ENCODE data around the gene VIPR2.

Gene VIPR2

GRCh38 chr7:159028508-159029401, 115.9 kb downstream of the VIPR2 start:
- no peak for DNase-seq (ENCODE audit: low read depth in 1 of 2, low spot score in 1 of 2)

GRCh38 chr7:159027789-159028507, 116.7 kb downstream of the VIPR2 start:
- no peak for DNase-seq (ENCODE audit: low read depth in 1 of 2, low spot score in 1 of 2)

- no peak for DNase-seq (ENCODE audit: low read depth in 1 of 2, low spot score in 1 of 2)
Measured at GRCh38 chr7:159027056-159027788, 117.4 kb downstream of the VIPR2 start.

GRCh38 chr7:159026271-159027055, 118.2 kb downstream of the VIPR2 start:
- DNase-seq (ENCODE audit: low read depth in 1 of 2, low spot score in 1 of 2) = no peak

- DNase-seq (ENCODE audit: low read depth in 1 of 2, low spot score in 1 of 2) = no peak
Measured at GRCh38 chr7:159025161-159025779, 119.4 kb downstream of the VIPR2 start.

GRCh38 chr7:159024280-159024951, 120.3 kb downstream of the VIPR2 start:
- no peak for DNase-seq (ENCODE audit: low read depth in 1 of 2, low spot score in 1 of 2)

GRCh38 chr7:159023746-159024145, 120.9 kb downstream of the VIPR2 start:
- DNase-seq (ENCODE audit: low read depth in 1 of 2, low spot score in 1 of 2) = no peak

- DNase-seq (ENCODE audit: low read depth in 1 of 2, low spot score in 1 of 2) = no peak
Measured at GRCh38 chr7:159023206-159023605, 121.5 kb downstream of the VIPR2 start.

GRCh38 chr7:159022238-159022993, 122.3 kb downstream of the VIPR2 start:
- no peak for DNase-seq (ENCODE audit: low read depth in 1 of 2, low spot score in 1 of 2)

GRCh38 chr7:159020987-159021386, 123.7 kb downstream of the VIPR2 start:
- no peak for DNase-seq (ENCODE audit: low read depth in 1 of 2, low spot score in 1 of 2)

- DNase-seq (ENCODE audit: low read depth in 1 of 2, low spot score in 1 of 2) = no peak
Measured at GRCh38 chr7:159019111-159019510, 125.6 kb downstream of the VIPR2 start.

- DNase-seq (ENCODE audit: low read depth in 1 of 2, low spot score in 1 of 2) = no peak
Measured at GRCh38 chr7:159017741-159018140, 126.9 kb downstream of the VIPR2 start.

GRCh38 chr7:159017210-159017609, 127.5 kb downstream of the VIPR2 start:
- no peak for DNase-seq (ENCODE audit: low read depth in 1 of 2, low spot score in 1 of 2)

GRCh38 chr7:159016591-159016990, 128.1 kb downstream of the VIPR2 start:
- no peak for DNase-seq (ENCODE audit: low read depth in 1 of 2, low spot score in 1 of 2)

GRCh38 chr7:159015454-159016410, 128.9 kb downstream of the VIPR2 start:
- no peak for DNase-seq (ENCODE audit: low read depth in 1 of 2, low spot score in 1 of 2)

GRCh38 chr7:159015081-159015453, 129.6 kb downstream of the VIPR2 start:
- no peak for DNase-seq (ENCODE audit: low read depth in 1 of 2, low spot score in 1 of 2)

- no peak for DNase-seq (ENCODE audit: low read depth in 1 of 2, low spot score in 1 of 2)
Measured at GRCh38 chr7:159014297-159015062, 130.2 kb downstream of the VIPR2 start.

Data from activated T-helper 1 cell treated with anti-CD3 and anti-CD28 coated beads, Interleukin-2, amount 50 U/mL, for 16 hours (primary cell).